ENCODE results near the gene GJB4. TPM values are rescaled to one million over a fixed set of nuclear protein-coding genes. Genes with fewer than 3 reads are reported as not detected.

GJB4 gene
- total RNA-seq, 1 donor from 2014 or later: not detected

DNA sequence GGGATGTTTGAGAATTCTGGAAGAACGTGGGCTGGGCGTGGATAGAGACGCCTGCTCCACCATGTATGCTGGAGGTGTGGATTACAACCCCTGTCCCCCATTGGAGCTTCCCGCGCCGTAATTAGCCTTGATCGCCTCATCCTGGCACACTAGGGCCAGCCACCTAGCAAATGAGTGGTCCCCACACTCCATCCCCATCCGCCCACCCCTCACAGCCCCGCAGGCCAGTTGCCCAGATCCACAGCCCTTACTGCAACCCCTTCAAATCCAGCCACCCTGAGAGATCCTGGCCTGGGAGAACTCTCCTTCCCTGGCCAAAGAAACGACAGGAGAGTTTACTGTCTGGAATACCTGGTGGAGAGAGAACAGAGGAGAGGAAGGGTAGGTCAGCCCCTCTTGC lies 32.9 kb downstream of the GJB4 start:
- H4K20me1 ChIP-seq (ENCODE audit: low read depth): peaks cover 10% of the 10 kb centered on the region
- DNase-seq (ENCODE audit: low spot score): no peak
- H3K36me3 ChIP-seq: no peaks in the 10 kb centered on the region
- Mint-ChIP-seq H3K36me3 (peaks cover 2% of the 10 kb centered on the region), H3K9me3 (peaks cover 3% of the 10 kb centered on the region), H3K27ac (no peak overlapping the region), H3K27me3 (ENCODE audit: insufficient read depth, low read depth) (peaks cover 12% of the 10 kb centered on the region), H3K4me3 (no peak overlapping the region), H3K4me1 (peaks cover 24% of the 10 kb centered on the region)
- H3K9me3 ChIP-seq (ENCODE audit: low read depth): no peaks in the 10 kb centered on the region
- H3K27ac ChIP-seq: no peak overlapping the region
- TF ChIP-seq EZH2 (IDR thresholded peaks at IDR 0.05) (no peak), EZH2phosphoT487 (IDR thresholded peaks at IDR 0.05) (no peak)
- TF ChIP-seq, protein P1, sequence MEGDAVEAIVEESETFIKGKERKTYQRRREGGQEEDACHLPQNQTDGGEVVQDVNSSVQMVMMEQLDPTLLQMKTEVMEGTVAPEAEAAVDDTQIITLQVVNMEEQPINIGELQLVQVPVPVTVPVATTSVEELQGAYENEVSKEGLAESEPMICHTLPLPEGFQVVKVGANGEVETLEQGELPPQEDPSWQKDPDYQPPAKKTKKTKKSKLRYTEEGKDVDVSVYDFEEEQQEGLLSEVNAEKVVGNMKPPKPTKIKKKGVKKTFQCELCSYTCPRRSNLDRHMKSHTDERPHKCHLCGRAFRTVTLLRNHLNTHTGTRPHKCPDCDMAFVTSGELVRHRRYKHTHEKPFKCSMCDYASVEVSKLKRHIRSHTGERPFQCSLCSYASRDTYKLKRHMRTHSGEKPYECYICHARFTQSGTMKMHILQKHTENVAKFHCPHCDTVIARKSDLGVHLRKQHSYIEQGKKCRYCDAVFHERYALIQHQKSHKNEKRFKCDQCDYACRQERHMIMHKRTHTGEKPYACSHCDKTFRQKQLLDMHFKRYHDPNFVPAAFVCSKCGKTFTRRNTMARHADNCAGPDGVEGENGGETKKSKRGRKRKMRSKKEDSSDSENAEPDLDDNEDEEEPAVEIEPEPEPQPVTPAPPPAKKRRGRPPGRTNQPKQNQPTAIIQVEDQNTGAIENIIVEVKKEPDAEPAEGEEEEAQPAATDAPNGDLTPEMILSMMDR (IDR thresholded peaks at IDR 0.05): no peak
- H3K79me2 ChIP-seq (ENCODE audit: low read depth): no peaks in the 10 kb centered on the region
- no peaks in the 10 kb centered on the region for H3F3A ChIP-seq (ENCODE audit: low read depth)
- H3K27me3 ChIP-seq: peaks cover 70% of the 10 kb centered on the region
- H3K9ac ChIP-seq: no peak overlapping the region
- peak overlapping the region; percentile 43 for H3K4me3 ChIP-seq
- no peak overlapping the region for H2AFZ ChIP-seq (replicated peaks)
- peaks cover 9% of the 10 kb centered on the region for H3K4me1 ChIP-seq
- H3K4me2 ChIP-seq: peak overlapping the region; percentile 77

DNA sequence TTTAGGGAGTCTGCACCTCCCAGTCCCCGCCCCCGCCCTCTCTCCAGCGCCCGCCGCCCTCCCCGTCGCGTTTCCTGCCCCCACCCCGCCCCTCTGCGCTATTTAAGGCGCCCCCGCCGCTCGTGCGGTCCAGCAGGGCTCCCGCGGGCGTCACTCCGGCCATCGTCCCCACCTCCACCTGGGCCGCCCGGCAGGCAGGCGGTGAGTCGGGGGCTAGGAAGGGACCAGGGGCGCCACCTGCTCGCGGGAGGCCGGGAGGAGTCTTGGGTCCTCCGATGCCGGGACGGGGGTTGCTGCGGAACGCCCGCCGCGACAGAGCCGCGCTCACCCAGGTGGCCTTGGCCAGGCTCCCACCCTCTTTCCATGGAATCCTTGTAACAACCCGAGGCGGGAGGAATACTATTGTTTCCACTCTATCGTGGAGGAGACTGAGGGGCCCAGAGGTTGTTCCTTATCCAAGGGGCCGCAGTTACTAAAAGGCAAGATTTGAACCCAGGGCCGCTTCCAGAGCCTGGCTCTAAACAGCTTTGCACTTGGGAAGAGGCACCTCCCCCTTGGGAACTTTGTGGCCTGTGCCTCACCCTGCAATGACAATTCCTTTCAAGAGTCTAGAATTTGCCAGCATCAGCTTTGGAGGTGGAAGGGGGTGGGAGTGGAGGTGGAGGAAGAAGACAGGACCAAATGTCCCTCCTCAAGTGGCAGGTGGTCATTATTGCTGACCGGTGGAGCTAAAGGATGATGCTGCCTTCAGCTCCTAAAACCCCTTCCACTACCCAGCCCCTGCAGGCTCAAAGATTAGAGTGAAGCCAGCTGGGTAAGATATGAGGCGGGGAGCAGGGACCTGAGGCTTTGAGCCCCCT lies 33.6 kb downstream of the GJB4 start, which contains the start of gene GJA4:
TSS of gene GJA4 (plus strand) at position 132 of the 860 bp plus-strand sequence. CDS start 1,215 bp downstream, outside the sequence.
- peaks cover 15% of the 10 kb centered on the region for H3K27me3 Mint-ChIP-seq (ENCODE audit: insufficient read depth, low read depth)
- H3K9me3 Mint-ChIP-seq: peaks cover 3% of the 10 kb centered on the region
- H3K4me3 Mint-ChIP-seq: no peak within 1 kb of the TSS
- H3K4me1 Mint-ChIP-seq: peaks cover 24% of the 10 kb centered on the region
- peak; percentile 33 for TF ChIP-seq EZH2 (IDR thresholded peaks at IDR 0.05)
- TF ChIP-seq, protein P1 (IDR thresholded peaks at IDR 0.05): no peak
- H3K27me3 ChIP-seq: peaks cover 74% of the 10 kb centered on the region
- H4K20me1 ChIP-seq (ENCODE audit: low read depth): peaks cover 10% of the 10 kb centered on the region
- no peaks in the 10 kb centered on the region for H3K9me3 ChIP-seq (ENCODE audit: low read depth)
- peak within 1 kb of the TSS; percentile 43 for H3K4me3 ChIP-seq
- H3K36me3 ChIP-seq: no peaks in the 10 kb centered on the region
- no peak within 1 kb of the TSS for H2AFZ ChIP-seq (replicated peaks)
- H3K9ac ChIP-seq: no peak within 1 kb of the TSS
- no peaks in the 10 kb centered on the region for H3F3A ChIP-seq (ENCODE audit: low read depth)
- H3K4me1 ChIP-seq: peaks cover 9% of the 10 kb centered on the region
- DNase-seq (ENCODE audit: low spot score): peak; percentile 33
- no peaks in the 10 kb centered on the region for H3K79me2 ChIP-seq (ENCODE audit: low read depth)
- H3K36me3 Mint-ChIP-seq: peaks cover 2% of the 10 kb centered on the region
- H3K27ac ChIP-seq: no peak within 1 kb of the TSS
- H3K4me2 ChIP-seq: peak within 1 kb of the TSS; percentile 77
- no peak within 1 kb of the TSS for H3K27ac Mint-ChIP-seq

DNA sequence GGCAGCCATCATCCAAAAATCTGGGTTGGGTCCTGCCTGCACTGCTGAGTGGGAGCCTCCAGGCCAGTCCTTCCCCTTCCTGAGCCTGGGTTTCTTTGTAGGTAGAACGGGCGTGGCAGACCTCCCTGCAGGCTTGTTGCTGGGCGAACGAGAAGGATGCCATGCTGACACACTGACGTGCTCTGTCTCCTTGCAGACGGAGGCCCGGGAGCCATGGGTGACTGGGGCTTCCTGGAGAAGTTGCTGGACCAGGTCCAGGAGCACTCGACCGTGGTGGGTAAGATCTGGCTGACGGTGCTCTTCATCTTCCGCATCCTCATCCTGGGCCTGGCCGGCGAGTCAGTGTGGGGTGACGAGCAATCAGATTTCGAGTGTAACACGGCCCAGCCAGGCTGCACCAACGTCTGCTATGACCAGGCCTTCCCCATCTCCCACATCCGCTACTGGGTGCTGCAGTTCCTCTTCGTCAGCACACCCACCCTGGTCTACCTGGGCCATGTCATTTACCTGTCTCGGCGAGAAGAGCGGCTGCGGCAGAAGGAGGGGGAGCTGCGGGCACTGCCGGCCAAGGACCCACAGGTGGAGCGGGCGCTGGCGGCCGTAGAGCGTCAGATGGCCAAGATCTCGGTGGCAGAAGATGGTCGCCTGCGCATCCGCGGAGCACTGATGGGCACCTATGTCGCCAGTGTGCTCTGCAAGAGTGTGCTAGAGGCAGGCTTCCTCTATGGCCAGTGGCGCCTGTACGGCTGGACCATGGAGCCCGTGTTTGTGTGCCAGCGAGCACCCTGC lies 34.7 kb downstream of the GJB4 start:
- H3K27ac ChIP-seq: no peak overlapping the region
- peaks cover 2% of the 10 kb centered on the region for H3K36me3 Mint-ChIP-seq
- DNase-seq (ENCODE audit: low spot score): no peak

More for the DNA sequence above, 34.7 kb downstream of the GJB4 start:
- H3F3A ChIP-seq (ENCODE audit: low read depth): no peaks in the 10 kb centered on the region
- H3K4me1 ChIP-seq: peaks cover 9% of the 10 kb centered on the region
- no peaks in the 10 kb centered on the region for H3K36me3 ChIP-seq
- peaks cover 2% of the 10 kb centered on the region for H3K9me3 Mint-ChIP-seq
- no peak overlapping the region for H3K4me3 ChIP-seq
- peaks cover 83% of the 10 kb centered on the region for H3K27me3 ChIP-seq
- peaks cover 24% of the 10 kb centered on the region for H3K4me1 Mint-ChIP-seq
- H3K9ac ChIP-seq: no peak overlapping the region
- no peak overlapping the region for H3K27ac Mint-ChIP-seq
- no peaks in the 10 kb centered on the region for H3K79me2 ChIP-seq (ENCODE audit: low read depth)
- peaks cover 14% of the 10 kb centered on the region for H3K27me3 Mint-ChIP-seq (ENCODE audit: insufficient read depth, low read depth)
- TF ChIP-seq EZH2phosphoT487 (IDR thresholded peaks at IDR 0.05) (no peak), EZH2 (IDR thresholded peaks at IDR 0.05) (no peak)
- TF ChIP-seq, protein P1 (IDR thresholded peaks at IDR 0.05): no peak
- H2AFZ ChIP-seq (replicated peaks): no peak overlapping the region
- H3K4me2 ChIP-seq: no peak overlapping the region
- H3K9me3 ChIP-seq (ENCODE audit: low read depth): no peaks in the 10 kb centered on the region
- H3K4me3 Mint-ChIP-seq: peak overlapping the region; percentile 13
- H4K20me1 ChIP-seq (ENCODE audit: low read depth): peaks cover 10% of the 10 kb centered on the region

All from neural progenitor cell (in vitro differentiated cells).